Femur (tissue), 1 donor: ENCODE measurements around the gene TPP2.

Experiments
- DNase-seq: peaks from one replicate; pipeline ENCODE4 v3.0.0-alpha.2; 2017

The TPP2 gene

GRCh38 chr13:102596147-102597028, at the start of gene TPP2:
Gene TPP2, plus strand, starts transcription at chr13:102596986. Its CDS starts 53 bp downstream, at chr13:102597039.
- peak; percentile 100 for DNase-seq

GRCh38 chr13:102548811-102549210, 48.0 kb upstream of the TPP2 start:
- DNase-seq: no peak

- no peak for DNase-seq
These were observed 46.3 kb upstream of the TPP2 start for GRCh38 chr13:102550507-102550906.

GRCh38 chr13:102555914-102556553, 40.8 kb upstream of the TPP2 start:
- no peak for DNase-seq

- no peak for DNase-seq
These were observed 40.0 kb upstream of the TPP2 start for GRCh38 chr13:102556806-102557205.

- DNase-seq: no peak
These were observed 38.8 kb upstream of the TPP2 start for GRCh38 chr13:102558029-102558428.

- no peak for DNase-seq
These were observed 34.9 kb upstream of the TPP2 start for GRCh38 chr13:102561933-102562332.

- DNase-seq: no peak
These were observed 33.5 kb upstream of the TPP2 start for GRCh38 chr13:102563267-102563666.

- no peak for DNase-seq
These were observed 32.2 kb upstream of the TPP2 start for GRCh38 chr13:102564564-102564963.

- no peak for DNase-seq
These were observed 30.3 kb upstream of the TPP2 start for GRCh38 chr13:102566513-102566912.

GRCh38 chr13:102567857-102568256, 28.9 kb upstream of the TPP2 start:
- no peak for DNase-seq

- DNase-seq: no peak
These were observed 27.3 kb upstream of the TPP2 start for GRCh38 chr13:102569488-102569887.

- DNase-seq: no peak
These were observed 25.7 kb upstream of the TPP2 start for GRCh38 chr13:102571075-102571474.

- no peak for DNase-seq
These were observed 24.5 kb upstream of the TPP2 start for GRCh38 chr13:102572323-102572722.

- no peak for DNase-seq
These were observed 16.1 kb upstream of the TPP2 start for GRCh38 chr13:102580552-102581169.

- DNase-seq: no peak
These were observed 14.5 kb upstream of the TPP2 start for GRCh38 chr13:102582256-102582655.

GRCh38 chr13:102584434-102584833, 12.4 kb upstream of the TPP2 start:
- DNase-seq: no peak

- DNase-seq: no peak
These were observed 10.2 kb upstream of the TPP2 start for GRCh38 chr13:102586615-102587014.

GRCh38 chr13:102587916-102588315, 8.9 kb upstream of the TPP2 start:
- no peak for DNase-seq

GRCh38 chr13:102589301-102589822, 7.4 kb upstream of the TPP2 start:
- no peak for DNase-seq

- peak; percentile 79 for DNase-seq
These were observed 4.6 kb upstream of the TPP2 start for GRCh38 chr13:102591988-102592781.

GRCh38 chr13:102593466-102593865, 3.3 kb upstream of the TPP2 start:
- DNase-seq: no peak
